VCaP (cell line): ENCODE results near the gene ETFB.
A peak's percentile ranks its signal among the peaks of the same experiment; 100 is the strongest.

Experiments
- H3K27ac ChIP-seq: fragments of 450-650 bp; 2 replicates; pipeline ENCODE4 v1.5.1; 2017
- TF ChIP-seq, protein P1 (sequence below): fragments of 450-650 bp; conservative IDR thresholded peaks from 2 replicates; pipeline ENCODE4 v1.5.1; 2017; ENCODE audit warnings: mild to moderate bottlenecking, moderate library complexity

Gene ETFB

GRCh38 chr19:51366389-51367254 lies 434 bp upstream of the ETFB start:
- peak overlapping the region; percentile 93 for H3K27ac ChIP-seq

GRCh38 chr19:51365211-51365964 lies 800 bp downstream of the ETFB start:
- TF ChIP-seq, protein P1, sequence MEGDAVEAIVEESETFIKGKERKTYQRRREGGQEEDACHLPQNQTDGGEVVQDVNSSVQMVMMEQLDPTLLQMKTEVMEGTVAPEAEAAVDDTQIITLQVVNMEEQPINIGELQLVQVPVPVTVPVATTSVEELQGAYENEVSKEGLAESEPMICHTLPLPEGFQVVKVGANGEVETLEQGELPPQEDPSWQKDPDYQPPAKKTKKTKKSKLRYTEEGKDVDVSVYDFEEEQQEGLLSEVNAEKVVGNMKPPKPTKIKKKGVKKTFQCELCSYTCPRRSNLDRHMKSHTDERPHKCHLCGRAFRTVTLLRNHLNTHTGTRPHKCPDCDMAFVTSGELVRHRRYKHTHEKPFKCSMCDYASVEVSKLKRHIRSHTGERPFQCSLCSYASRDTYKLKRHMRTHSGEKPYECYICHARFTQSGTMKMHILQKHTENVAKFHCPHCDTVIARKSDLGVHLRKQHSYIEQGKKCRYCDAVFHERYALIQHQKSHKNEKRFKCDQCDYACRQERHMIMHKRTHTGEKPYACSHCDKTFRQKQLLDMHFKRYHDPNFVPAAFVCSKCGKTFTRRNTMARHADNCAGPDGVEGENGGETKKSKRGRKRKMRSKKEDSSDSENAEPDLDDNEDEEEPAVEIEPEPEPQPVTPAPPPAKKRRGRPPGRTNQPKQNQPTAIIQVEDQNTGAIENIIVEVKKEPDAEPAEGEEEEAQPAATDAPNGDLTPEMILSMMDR, result no peak
- H3K27ac ChIP-seq, result peak overlapping the region; percentile 93

More at GRCh38 chr19:51366389-51367254, 434 bp upstream of the ETFB start:
- TF ChIP-seq, protein P1, result no peak

DNA sequence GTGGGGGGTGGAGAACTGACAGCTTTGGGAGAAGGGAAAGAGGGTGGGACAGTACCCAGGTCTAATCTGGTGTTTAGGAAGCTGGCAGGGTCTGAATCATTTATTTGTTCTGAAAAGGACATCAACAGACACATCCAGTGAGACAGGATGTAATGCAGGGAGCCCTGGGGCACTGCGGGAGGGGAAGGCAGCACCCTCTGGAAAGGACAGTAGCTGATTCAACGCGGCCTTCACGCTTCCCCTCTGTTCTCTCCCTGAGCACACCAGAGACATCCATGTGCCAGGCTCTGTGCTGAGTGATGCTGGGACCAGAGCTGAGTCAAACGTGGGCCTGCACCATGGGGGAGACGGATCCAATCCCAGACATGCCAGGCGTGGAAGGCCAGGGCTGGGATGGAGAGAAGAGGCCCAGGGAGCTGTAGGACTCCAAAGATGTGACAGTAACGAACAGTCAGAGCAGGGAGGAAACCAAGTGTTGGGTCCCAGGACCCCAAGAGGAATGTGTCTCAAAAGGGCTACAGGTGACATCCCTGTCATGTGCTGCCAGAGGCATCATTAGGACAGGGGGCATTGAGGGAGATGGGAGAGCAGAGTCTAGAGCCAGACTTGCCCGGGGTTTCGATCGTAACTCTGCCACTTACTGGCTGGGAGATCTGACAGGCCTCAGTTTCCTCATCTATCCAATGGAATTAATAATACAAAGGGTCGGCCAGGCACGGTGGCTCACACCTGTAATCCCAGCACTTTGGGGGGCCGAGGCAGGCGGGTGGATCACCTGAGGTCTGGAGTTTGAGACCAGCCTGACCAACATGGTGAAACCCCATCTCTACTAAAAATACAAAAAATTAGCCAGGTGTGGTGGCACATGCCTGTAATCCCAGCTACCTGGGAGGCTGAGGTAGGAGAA lies 1.7 kb downstream of the ETFB start:
- TF ChIP-seq, protein P1, result no peak
- H3K27ac ChIP-seq, result peak overlapping the region; percentile 93

GRCh38 chr19:51361239-51361638 lies 4.9 kb downstream of the ETFB start:
- TF ChIP-seq, protein P1, result no peak
- no peak overlapping the region for H3K27ac ChIP-seq

DNA sequence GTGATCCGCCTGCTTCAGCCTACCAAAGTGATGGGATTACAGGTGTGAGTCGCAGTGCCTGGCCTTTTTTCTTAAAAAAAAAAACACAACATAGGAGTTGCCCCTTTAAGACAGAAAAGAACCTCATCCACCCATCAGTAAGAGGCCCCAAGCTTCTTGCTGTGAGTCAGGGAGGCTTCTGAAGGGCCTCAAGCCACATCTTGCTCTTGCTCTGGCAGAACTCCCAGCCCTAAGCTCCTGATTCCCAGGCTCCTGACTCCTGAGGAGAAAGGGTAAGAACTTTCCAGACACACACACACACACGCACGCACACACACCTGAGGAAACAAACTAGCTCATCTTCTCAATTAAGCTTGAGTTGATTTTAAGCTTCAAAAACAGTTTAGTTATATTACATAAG lies 6.9 kb downstream of the ETFB start:
- no peak overlapping the region for H3K27ac ChIP-seq
- TF ChIP-seq, protein P1, result no peak

DNA sequence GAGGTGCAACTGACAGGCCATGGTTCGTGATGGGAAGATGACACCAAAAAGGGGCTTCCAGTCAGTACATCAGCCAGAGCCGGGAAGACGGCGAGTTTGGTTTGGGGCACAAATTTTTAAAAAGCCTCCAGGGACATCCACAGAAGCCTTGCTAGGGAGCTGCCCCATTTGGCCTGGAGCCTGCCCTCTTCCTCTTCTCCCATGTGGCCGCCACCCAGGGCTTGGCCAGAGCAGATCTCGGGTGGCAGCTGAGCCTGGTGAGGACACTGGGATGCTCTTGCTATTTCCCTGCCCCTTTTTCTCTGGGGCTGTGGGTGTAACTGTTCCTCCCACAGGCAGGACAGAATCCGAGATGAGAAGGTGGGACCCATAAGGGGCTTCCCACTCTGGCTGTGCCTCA lies 8.2 kb downstream of the ETFB start:
- H3K27ac ChIP-seq, result no peak overlapping the region
- TF ChIP-seq, protein P1, result no peak
